HuH-7.5 (cell line): ENCODE results near the gene GSG1L.

ENCODE experiments used
- DNase-seq: peaks from one replicate; pipeline ENCODE4 v3.0.0; 2011; ENCODE audit warnings: low spot score

Gene GSG1L

DNA sequence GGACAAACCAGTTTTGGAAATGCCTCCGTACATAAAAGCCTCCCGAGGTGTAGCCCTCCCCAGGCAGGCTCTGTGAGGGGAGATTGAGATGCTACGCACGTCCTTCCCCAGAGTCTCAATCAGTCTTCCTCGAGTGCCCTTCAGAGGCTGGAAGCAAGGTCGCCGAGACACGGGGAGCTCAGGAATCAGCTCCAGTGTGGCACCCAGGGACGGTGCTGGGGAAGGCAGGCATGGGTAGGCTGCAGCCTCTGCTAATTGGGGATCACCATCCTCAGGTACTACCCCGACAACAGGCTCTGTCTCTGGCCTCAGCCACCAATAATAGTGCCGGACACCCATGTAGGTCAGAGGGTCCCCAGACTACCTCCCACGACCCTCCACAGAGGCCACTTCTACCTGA is 28.1 kb upstream of the GSG1L start:
- no peak for DNase-seq

DNA sequence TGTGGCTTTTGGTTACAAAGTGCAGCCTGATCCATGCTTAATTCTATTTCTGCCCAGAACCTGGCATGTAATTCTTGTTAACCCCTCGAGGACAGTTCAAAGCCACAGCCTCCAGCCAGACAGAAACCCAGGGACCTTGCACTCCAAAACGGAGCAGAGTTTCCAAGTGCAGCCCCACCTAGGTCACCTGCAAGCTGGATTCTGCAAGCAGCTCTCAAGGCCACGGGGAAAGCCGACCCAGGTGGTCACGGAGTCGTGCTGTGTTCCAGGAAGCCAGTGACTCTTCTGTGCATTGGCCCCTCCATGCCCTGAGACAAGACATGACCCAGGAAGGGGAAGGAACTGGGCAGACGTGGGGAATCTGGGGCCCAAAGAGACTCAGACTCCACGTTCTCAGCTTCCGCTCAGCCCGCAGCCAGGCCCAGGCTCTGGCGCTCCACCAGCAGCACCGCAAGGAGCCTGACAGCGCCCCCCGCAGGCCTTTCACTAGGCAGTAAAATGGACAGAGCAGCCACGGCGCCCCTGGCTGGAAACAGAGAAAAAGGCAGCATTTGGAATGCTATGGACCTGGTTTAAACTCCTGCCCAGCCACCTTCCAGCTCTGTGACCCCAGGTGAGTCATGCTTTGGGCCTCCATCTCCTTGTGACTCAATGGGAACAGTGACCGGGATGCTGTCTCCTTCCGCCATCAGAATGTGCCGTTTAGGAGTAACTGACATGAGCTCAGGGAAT is 27.3 kb upstream of the GSG1L start:
- DNase-seq: no peak

DNA sequence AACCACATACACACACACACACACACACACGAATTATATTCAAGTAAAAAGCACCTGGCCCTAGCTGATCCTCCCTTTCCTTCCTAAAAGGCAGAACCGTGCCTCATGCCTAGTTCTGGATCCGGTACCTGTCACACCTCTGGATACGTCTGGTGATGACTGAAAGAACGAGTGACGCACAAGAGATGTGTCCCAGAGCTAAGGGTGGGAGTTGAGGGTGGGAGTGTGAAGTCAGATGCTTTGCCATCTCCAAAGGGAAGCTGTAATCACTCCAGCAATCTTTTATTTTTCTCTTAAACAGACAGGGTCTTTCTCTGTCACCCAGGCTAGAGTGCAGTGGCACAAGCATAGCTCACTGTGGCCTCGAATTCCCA is 26.5 kb upstream of the GSG1L start:
- DNase-seq: no peak

DNA sequence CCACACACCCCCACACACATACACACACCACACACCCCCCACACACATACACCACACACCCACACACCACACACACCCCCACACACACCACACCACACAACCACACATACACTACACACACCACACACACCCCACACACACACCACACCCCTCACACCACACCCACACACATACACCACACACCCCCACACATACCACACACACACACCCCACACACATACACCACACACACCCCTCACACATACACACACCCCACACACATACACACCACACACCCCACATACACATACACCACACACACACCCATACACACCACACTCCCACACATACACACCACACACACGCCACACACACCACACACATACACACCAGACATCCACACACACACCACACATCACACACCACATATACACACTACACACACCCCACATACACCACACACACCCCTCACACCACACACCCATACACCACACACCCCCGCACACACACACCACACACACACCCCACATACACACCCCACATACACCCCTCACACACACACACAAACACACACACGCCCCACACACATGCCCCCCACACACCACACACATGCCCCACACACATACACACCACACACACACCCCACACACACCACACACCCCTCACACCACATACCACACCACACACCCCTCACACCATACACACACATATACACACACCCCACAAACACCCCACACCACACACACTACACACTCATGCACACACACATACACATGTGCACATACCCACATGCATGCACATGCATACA is 25.9 kb upstream of the GSG1L start:
- no peak for DNase-seq

DNA sequence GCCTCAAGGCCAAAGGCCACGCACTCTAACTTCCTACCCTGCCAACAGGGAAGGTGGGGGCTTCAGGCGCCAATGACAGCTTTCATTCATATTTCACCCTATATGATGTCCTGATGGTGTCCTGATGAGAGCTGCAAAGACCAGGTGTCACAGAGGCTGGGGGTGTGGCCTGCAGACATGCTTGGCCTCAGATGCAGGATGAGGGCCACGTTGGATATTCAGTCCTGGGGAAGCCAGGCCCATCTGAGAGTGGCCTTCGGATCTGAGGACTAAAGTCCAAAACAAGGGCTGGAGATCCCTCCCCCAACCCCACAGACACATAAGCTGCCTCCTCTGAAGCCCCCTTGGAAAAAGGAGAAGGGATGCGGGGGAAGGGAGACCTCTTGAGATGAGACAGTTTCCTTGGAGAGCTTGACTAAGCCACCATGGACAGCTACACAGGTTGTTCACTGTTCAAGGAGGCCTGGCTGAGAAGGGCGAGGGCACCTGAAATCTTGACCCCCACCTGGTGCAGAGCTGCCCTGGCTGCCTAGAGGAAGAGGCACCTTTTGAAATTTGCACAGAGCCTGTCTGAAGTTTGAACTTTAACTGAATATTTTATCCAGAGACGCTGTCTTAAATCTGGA is 24.3 kb upstream of the GSG1L start:
- DNase-seq: no peak

DNA sequence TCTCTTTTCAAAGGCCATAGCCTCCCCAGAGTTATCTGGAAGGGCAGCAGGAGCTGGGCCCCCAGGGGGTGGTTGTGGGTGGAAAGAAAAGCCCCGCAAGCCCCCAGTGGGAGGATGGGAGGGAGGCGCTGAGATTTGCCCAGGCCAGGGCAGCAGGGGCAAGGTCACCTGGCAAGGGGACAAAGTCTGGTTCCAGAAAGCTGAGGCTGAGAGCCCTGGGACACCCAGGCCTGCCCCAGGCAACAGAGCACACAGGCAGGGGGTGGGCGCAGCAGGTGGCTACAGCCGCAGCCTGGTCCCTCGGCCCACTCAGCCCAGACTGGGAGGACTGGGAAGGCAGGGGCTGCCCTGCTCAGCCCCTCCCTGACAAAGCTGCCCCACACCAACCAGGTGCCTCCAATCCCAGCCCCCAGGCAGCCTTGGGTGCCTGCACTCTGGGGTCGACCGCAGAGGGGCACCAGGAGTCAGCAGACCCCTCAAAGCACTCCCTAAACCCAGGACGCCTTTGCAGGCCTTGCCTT is 23.7 kb upstream of the GSG1L start:
- no peak for DNase-seq

DNA sequence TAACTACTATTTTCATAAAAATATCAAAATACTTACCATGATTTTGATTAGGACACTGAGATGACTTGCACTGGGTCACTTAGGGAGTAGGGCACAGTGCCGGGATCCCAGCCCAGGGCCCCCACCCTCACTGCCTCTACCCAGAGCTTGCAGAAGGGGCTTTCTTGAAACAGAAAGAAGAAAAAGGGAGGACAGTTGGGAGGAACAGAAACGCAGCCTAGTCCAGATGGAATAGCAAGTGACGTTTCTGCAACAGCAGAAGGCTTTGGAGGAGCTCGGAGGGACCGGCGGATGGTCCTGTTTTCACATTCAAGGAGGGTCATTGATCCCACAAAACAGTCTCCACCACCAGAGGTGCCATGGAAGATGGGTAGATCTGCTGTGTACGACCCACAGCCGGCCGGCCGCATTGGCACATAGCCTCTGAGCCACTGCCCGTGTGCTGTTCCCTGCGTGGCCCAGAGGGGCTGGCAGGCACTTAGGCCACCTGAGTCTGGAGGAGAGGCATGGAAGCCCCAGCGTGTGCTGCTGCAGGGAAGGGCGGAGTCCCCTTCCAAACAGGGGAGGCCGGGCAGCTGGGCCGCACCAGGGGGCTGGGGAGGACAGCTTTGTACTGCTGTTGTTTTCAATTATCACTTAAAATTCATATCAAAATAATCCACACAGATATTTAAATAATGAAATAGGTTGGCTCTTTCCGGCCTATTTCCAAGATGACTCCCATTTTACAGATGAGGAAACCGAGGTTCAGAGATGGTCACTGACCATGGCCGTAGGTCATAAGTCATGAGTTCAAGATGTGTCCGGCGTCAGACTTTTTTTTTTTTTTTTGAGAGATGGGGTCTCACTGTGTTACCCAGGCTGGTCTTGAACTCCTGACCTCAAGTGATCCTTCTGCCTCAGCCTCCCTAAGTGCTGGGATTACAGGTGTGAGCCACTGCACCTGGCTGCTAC is 22.9 kb upstream of the GSG1L start:
- no peak for DNase-seq

DNA sequence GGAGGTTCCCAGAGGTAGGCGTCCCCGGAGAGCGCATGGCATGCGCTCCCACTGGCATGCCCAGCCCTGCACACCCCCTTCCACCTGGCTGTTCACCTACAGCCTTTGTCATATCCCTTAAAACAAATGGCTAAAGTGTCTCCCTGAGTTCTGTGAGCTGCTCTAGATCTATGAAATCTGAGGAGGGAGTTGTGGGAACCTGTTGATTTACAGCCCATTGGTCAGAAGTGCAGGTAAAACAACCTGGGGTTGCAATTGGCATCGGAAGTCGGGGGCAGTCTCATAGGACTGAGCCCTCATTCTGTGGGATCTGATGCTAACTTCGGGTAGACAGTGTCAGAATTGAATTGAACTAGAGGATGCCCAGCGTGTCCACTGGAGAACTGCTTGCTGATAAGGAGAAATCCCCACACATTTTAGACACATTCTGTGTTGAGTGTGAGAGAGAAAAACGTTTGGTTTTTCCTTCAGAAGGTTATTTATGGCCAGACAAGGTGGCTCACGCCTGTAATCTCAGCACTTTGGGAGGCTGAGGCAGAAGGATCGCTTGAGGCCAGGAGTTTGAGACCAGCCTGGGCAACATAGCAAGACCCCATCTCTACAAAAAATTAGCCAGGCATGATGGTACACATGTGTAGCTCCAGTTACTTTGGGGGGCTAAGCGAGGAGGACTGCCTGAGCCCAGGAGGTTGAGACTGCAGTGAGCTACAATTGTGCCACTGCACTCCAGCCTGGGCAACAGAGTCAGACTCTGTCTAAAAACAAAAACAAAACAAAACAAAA is 22.1 kb upstream of the GSG1L start:
- no peak for DNase-seq

DNA sequence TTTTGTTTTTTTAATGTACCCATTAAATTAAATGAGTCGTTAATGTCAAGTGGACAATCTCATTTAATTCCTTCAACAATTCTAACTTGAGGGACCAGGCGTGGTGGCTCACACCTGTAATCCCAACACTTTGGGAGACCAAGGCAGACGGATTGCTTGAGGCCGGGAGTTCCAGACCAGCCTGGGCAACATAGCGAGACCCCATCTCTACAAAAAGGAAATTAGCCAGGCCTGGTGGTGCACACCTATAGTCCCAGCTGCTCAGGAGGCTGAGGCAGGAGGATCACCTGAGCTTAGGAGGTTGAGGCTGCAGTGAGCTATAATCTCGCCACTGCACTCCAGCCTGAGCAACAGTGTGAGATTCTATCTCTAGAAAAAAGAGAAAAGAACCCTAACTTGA is 20.7 kb upstream of the GSG1L start:
- no peak for DNase-seq

DNA sequence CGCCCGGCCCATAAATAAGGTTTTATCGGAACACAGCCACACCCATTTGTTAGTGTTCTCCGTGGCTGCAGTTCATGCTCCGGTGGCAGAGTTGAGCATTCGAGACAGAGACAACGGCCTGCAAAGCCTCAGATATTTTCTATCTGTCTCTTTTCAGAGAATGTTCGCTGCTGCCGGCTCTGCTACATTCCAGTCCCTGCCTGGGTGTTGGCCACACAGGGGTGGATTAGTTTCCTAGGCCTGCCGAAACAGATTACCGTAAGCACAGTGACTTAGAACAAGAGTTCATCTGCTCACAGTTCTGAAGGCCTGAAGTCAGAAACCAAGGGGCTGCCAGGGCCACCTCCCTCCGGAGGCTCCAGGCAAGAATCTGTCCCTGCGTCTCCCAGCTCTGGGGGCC is 19.1 kb upstream of the GSG1L start:
- DNase-seq: no peak

DNA sequence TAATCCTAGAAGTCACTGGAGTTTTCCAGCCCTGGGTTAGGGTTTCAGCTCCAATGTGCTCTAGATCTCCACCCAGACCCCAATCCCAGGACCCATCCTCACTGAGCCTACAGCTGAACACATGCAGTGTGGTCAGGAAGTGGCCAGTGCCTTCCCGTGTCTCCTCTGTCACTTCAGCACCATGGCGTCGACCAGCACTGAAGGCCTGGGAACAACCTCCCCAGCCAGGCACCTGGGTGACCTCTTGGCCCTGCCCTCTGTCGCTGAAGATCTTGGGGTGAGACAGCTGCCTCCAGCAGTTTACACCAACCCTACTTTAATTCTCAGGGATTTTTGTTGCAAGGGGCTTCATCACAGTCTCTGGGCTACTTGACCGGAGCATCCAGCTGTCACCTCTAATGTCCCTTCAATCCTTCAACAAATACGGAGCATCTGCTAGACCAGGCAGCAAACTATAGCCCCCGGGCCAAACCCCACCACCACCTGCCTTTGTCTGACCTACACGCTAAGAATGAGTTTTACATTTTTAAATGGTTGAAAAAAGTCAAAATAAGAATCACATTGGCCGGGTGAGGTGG is 18.0 kb upstream of the GSG1L start:
- no peak for DNase-seq

DNA sequence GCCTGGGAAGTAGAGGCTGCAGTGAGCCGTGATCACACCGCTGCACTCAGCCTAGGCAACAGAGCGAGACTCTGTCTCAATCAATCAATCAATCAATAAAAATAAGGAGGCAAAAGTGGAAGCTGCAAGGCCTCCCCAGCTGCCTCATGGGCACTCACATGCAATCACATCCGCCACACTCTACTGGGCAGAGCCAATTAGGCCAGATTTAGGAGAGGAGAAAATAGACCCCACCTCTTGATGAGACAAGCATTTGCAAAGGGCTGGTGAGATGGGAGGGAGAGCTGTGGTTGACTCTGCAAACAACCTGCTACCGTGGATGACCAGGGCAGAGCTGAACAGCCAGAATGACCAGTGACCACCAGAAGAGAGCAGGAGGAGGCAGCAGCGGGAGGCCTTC is 14.7 kb upstream of the GSG1L start:
- DNase-seq: no peak

DNA sequence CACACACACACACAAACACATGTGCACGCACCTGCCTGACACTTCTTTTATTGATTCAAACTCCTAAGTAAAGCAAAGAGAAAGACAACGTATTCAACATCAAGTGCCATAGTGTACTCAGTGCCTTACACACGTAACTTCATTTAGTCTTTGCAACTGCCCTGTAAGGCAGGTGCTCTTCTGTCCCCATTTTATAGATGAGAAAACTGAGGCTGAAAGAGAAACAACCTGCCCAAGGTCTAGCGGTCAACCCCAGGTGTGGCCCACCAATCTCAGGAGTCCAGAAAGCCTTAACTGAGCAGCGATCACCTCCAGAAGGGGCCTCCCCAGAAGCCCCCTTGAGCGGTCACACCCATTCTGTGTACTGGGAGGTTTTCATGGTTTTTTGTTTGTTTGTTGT is 10.3 kb upstream of the GSG1L start:
- no peak for DNase-seq

DNA sequence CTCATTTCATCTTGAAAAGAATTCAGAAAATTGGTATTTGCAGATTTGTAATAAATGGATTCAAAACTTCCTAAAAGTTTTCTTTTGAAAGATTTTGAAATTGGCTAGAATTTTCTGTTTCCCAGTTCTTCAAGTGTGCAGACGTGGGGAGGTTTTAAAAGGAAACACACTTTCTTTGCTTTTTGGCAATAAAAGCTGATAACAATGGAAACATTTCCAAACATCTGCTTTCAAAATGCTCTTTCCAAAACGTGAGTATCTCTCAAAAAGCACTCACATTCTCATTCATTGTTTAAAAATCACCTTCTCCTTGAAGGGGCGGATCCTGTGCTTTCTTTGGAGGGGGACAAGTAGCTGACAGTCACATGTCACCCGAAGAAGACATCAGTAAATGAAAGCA is 8.6 kb upstream of the GSG1L start:
- no peak for DNase-seq

DNA sequence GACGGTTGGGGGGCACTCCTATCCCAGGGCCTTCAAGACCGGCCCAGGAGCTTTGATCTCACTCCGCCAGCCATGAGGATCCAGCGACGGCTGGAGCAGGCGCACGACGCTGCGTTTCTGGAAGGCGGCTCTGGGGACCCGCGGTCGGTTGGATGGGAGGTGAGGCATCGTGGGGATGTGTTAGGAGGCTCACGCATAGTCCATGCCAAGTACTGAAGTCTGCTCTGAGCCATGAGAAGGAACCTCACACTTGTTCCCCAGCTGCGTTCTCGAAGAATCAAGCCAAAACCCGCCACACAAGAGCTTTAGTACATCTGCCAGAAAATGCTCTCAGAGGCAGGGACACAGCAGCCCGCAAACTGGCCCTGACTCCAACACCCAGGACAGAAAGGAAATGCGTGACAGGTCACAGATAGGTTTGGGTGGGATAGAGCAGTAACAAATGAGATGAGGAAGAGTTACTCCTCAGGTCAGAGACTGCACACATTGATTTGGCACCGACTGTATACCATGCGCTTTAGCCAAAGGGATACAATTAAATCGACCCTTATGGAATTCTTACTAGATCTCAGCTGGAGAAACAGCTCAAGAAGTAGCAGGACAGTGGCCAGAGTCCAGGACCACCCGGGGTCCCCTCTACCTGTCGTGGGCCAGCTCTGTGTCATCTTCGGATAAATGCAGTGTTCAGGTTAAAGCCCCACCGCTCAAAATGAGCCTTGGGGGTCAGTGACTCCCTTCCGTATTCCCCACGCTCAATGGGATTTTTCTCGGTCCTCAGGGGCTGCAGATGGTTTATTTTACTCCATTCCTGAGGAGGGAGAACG is 6.7 kb upstream of the GSG1L start:
- DNase-seq: no peak

DNA sequence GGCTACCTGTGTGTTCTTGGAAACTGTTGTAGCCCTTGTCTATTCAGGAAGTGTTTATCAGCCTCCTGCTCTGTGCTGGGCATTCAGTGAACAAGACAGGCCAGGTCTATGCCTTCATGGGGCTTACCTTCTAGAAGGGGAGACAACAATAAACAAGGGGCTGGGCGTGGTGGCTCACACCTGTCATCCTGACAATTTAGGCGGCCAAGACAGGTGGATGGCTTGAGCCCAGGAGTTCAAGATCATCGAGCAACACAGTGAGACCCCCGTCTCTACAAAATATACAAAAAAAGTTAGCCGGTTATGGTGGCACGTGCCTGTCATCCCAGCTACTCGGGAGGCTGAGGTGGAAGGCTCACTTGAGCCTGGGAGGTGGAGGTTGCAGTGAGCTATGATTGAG is 5.5 kb upstream of the GSG1L start:
- no peak for DNase-seq

DNA sequence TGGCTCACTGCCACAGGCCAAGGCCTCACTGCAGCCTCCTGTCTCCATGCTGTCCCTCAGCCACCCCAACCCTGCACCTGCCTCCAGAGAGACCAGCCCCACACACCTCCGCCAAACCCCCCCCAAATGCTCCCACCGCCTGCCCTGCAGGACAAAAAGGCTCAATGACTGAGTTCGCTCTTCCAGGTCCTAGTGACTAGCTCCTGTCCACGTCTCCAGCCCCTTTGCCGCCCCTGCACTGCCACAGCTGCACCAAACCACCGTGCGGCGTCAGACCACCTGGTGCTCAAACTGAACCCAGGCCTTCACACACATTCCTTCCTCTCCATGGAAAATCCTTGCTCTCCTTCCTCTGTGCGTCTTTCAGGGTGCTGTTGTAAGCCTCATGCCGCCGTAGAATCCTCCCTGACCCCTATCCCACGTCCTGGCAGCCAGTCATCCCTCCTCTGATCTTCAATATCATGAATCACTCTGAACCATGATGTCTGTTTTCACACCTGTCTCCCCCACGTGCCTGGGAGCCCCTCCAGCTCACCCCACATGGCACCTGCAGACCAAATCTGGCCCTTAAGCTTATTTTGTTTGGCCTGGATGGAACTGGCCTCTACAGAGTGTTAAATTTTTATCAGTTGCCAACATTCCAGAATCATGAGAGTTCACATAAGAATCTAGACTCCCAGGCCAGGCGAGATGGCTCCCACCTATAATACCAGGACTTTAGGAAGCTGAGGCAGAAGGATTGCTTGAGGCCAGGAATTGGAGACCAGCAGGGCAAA is 4.3 kb upstream of the GSG1L start:
- no peak for DNase-seq

DNA sequence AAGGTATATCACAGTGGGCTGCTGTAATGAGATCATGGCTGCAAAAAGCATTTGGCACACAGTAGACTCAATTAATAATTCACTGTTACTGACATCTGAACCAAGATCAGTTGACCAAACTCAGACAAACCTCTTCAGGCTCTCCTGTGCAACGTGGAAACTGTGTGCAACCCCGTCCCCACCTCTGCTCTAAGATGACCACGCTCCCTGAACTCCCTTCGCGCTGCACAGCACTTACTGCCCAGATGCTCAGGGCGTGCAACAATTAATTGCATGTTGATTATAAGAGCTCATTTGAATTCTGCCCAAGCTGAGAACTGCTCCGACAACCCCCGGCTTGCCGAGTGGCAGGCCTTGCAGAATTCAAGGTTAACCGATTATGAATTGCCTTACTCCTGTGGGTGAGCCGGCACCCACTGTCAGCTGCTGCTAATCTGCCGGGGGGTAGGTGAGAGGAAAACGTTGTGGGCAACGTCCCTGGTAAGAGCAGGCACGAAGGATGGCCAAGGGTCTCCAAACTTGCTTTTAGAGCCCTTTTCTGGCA is 1.3 kb upstream of the GSG1L start:
- DNase-seq: no peak

DNA sequence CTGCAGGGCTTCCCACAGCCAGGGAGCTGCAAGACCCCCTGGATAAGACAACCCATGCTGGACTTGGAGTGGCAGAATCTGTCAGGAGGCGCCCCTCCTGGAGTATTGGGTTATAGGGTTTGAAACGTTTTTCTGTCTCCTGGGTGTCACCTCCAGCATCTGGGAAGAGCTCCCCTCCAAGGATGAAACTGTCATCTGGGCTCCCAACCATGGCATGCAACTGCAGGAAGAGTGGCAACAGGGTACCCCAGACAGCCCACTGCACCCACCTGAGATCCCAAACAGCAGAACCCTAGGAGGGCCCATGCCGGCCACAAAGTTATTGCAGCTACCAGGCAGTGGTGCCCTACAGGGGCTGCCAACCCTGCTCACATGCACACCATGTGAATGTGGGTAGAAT is 636 bp upstream of the GSG1L start:
- no peak for DNase-seq
